GM12873 (cell line): Measurements from ENCODE around the gene FHAD1.

Experiments used
- CTCF ChIP-seq: IDR thresholded peaks from 2 replicates; pipeline ENCODE4 v1.5.1; 2012; ENCODE audit warnings: low read depth, mild to moderate bottlenecking, moderate library complexity, low read length, control low read depth; ENCODE audit not compliant: insufficient read depth; ENCODE audit errors: missing control alignments

Gene FHAD1

DNA sequence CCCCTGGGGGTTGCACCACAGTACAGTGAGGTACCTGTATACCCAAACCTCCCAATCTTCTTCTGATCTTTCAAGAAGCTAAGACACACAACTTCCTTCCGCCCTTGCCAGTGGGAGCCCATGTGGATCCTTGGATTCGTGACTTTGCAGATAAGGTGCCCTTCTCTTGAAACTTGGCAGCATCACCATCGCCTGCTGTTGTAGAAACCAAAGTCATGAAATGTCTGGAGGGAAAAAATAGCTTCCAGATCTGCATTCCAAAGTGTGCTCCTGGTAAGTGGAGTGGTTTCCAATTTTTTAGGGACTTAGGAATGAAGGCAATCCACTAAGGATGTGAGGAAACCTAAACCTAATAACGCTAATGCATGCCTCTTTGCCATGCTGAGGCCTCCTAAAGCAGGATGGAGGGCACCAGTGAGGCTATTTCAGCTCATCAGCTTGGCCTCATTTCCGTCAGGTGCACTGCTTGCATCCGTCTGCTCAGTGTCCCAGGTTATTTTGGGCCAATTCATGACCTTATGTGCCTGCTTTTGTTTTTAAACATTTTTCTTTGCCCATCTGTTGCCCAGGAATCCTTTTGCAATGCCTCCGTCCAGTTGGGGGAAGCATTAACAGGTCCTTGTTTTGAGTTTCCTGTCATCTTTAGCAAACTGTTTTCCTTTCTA, 154.5 kb downstream of the FHAD1 start:
- no peak for TF ChIP-seq CTCF

DNA sequence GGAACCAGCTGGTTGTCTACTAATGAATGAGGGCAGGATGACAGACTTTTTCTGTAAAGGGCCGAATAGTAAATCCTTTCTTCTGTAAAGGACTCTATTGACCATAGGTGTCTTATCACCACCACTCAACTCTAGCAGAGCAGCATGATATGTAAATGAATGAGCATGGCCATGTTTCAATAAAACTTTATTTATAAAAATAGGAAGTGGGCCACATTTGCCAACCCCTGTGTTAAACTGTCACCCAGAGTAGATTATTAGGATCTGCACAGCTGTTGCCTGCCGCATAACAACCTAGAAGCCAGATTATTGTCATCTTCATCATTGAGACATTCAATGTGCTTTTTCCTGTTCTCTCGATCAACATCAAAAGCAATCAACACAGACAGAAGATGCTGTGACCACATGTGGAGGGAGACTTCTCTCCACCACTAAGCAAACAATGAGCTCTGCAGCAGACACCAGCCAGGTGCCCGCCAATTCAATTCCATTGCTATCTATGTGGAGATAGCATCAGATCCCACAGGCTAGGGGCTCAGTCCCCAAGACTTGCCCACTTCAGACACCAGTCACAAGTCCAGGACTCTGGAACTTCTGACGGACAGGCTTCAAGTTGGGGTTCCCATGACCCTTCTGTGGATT, 155.9 kb downstream of the FHAD1 start:
- no peak for TF ChIP-seq CTCF

GRCh38 chr1:15403962-15404580, 157.0 kb downstream of the FHAD1 start:
- no peak for TF ChIP-seq CTCF

DNA sequence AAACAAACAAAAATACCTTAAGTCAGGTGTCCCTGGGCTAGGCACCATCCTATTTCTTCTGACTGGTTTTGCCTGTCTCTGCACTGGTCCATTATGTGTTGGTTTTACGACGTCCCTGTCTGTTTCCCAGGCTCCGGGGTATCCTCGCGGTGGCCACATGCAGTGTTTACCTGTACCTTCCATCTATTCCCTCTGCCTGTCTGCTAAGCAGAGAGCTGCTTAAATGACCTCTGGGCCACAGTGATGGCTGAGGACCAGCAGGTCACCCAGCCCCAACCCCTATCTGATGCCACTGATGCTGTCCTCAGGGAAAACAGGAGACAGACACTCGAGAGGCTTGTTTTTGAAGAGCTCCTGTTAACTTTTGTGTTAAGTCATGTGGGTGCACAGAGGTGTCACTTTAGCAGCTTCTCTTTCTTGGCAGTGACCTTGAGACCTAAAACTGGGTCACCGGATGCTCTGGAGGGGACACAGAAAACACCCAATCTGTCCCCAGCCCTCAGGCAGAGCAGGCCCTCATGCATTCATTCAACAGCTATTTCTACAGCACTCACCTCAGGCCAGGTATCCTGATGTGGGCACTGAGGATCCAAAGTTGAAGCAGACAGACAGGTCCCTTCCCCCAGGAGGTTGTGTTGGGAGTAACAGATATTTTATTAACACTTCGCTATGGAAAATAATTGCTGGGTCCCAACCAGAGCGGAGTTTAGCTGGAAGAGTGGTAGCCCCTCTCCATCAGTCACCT, 158.3 kb downstream of the FHAD1 start:
- no peak for TF ChIP-seq CTCF

GRCh38 chr1:15406614-15407559, 159.9 kb downstream of the FHAD1 start:
- TF ChIP-seq CTCF, result no peak

- TF ChIP-seq CTCF, result no peak
These were observed 160.6 kb downstream of the FHAD1 start for GRCh38 chr1:15407580-15407979.
